Neutrophil (primary cell): ENCODE measurements around the gene KRTAP4-5.

Source experiments
- H3K27ac ChIP-seq: fragments of 200-600 bp; sonication (generic); 2 replicates; pipeline ENCODE4 v1.5.1; 2016; ENCODE audit warnings: mild to moderate bottlenecking, moderate library complexity
- H3K27me3 ChIP-seq: fragments of 200-600 bp; sonication (generic); 2 replicates; pipeline ENCODE4 v1.6.0; 2016; ENCODE audit warnings: mild to moderate bottlenecking
- H3K36me3 ChIP-seq: fragments of 200-600 bp; sonication (generic); 2 replicates; pipeline ENCODE4 v1.5.1; 2017
- H3K4me1 ChIP-seq, 2 experiments: fragments of 200-600 bp in 1 of 2; sonication (generic) in 1 of 2; 1 replicate in 1 of 2; 2 replicates in 1 of 2; pipeline versions ENCODE4 v1.5.1 to v1.6.1; 2013 to 2016; ENCODE audit warnings: low read depth in 1 of 2, low read length in 1 of 2, mild to moderate bottlenecking in 1 of 2, moderate library complexity in 1 of 2; ENCODE audit not compliant: control insufficient read depth in 1 of 2, insufficient read depth in 1 of 2
- H3K4me3 ChIP-seq, 2 experiments: fragments of 200-600 bp in 1 of 2; sonication (generic) in 1 of 2; 1 replicate in 1 of 2; 2 replicates in 1 of 2; pipeline ENCODE4 v1.5.1; 2013 to 2016; ENCODE audit warnings: low read depth in 1 of 2, low read length in 1 of 2, mild to moderate bottlenecking in 1 of 2, moderate library complexity in 1 of 2
- H3K9me3 ChIP-seq: fragments of 200-600 bp; sonication (generic); 2 replicates; pipeline ENCODE4 v1.5.1; 2016
- TF ChIP-seq, protein P1 (sequence below): fragments of 200-600 bp; sonication (generic); IDR thresholded peaks from 2 replicates; pipeline ENCODE4 v1.5.1; 2016; ENCODE audit warnings: antibody characterized with exemption

The KRTAP4-5 gene

DNA sequence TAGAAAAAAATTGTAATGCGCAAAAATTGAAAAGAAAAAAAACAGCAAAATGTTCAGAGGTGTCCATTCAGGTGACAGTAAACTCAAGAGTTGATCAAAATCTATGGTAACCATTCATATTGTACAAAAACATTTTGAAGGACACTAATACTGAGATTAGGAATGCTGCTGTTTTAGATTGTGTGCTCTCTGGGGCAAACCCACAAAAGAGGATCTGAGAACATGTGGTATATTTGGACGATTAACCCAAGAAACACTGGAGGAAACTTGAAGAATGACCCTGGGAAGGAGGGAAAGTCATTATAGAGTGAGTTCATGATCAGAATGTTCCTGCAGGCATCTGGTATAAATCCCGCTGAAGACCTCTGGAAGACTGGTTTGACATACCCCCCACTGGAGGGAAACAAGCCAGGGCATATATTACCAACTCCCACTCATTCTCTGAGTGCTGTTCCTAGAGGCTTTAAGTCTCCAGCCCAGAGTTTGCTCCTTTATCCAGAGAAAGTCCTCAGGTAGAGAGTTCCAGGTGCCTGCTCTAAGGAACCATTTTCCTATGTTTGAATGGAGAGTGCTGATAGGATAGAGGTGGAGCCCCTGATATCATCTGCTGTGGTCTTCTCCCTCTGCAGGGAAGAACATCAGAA, 27.2 kb upstream of the KRTAP4-5 start:
- H3K36me3 ChIP-seq, result no peaks in the 10 kb centered on the region
- TF ChIP-seq, protein P1, sequence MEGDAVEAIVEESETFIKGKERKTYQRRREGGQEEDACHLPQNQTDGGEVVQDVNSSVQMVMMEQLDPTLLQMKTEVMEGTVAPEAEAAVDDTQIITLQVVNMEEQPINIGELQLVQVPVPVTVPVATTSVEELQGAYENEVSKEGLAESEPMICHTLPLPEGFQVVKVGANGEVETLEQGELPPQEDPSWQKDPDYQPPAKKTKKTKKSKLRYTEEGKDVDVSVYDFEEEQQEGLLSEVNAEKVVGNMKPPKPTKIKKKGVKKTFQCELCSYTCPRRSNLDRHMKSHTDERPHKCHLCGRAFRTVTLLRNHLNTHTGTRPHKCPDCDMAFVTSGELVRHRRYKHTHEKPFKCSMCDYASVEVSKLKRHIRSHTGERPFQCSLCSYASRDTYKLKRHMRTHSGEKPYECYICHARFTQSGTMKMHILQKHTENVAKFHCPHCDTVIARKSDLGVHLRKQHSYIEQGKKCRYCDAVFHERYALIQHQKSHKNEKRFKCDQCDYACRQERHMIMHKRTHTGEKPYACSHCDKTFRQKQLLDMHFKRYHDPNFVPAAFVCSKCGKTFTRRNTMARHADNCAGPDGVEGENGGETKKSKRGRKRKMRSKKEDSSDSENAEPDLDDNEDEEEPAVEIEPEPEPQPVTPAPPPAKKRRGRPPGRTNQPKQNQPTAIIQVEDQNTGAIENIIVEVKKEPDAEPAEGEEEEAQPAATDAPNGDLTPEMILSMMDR, result no peak
- no peaks in the 10 kb centered on the region for H3K9me3 ChIP-seq
- no peaks in the 10 kb centered on the region for H3K4me1 ChIP-seq
- no peak overlapping the region for H3K4me3 ChIP-seq
- no peak overlapping the region for H3K27ac ChIP-seq
- H3K27me3 ChIP-seq, result peaks cover 5% of the 10 kb centered on the region

DNA sequence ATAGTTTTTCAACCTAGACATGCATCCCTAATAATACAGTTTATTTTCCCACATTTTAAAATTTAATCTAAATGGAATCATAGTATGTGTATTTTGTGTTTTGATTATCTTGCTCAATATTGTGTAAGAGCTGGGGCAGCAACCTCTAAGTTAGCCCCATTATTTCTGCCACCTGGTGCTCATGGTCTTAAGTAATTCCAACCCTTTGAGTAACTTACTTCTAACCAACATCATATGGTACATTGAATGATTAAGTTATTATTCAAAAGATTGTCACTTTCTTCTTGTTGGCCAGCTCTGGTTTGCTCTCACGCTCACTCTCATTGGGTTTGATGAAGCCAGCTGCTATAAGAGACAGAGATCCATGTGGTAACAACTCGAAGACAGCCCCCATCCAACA, 22.3 kb upstream of the KRTAP4-5 start:
- TF ChIP-seq, protein P1, result no peak
- Histone ChIP-seq H3K27me3 (peaks cover 5% of the 10 kb centered on the region), H3K4me1 (no peaks in the 10 kb centered on the region), H3K27ac (no peak overlapping the region), H3K9me3 (no peaks in the 10 kb centered on the region), H3K4me3 (no peak overlapping the region), H3K36me3 (no peaks in the 10 kb centered on the region)

DNA sequence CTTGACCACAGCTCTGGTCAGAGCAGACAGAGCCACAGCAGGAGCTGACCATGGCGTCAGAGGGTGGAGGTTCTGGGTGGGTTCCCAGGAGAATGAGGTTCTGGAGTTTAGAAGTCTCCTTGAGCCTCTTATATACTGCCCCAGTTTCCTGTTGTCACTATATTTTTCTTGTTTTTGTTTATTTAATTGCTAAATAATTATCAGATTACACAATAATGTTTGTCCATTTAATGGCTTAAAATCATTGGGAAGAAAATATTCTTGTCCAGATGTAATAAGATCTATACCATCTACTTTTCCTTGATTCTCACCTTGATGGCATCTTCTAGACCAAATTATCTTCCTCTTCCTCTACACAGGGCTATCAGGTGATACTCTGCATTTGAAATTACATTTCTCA, 18.5 kb upstream of the KRTAP4-5 start, which contains the start of gene KRTAP4-3:
Gene KRTAP4-3, minus strand, starts transcription at position 101 of the 400 bp plus-strand sequence. Its CDS starts 49 bp downstream, at position 52.
- Histone ChIP-seq H3K27ac (no peak within 1 kb of the TSS), H3K9me3 (no peaks in the 10 kb centered on the region), H3K4me1 (no peaks in the 10 kb centered on the region), H3K36me3 (no peaks in the 10 kb centered on the region), H3K4me3 (no peak within 1 kb of the TSS), H3K27me3 (peaks cover 9% of the 10 kb centered on the region)
- TF ChIP-seq, protein P1, result no peak

DNA sequence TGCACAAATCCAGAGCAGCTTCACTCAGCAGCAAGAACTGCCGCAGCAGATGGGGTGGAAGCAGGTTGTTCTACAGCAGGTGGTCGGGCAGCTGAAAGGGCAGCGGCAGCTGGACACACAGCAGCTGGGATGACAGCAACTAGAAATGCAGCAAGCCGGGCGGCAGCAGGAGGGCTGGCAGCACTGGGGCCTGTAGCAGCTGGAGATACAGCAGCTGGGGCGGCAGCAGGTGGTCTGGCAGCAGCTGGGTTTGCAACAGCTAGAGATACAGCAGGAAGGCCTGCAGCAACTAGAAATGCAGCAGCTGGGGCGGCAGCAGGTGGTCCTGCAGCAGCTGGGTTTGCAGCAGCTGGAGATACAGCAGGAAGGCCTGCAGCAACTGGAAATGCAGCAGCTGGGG, 17.9 kb upstream of the KRTAP4-5 start:
- peaks cover 9% of the 10 kb centered on the region for H3K27me3 ChIP-seq
- H3K27ac ChIP-seq, result no peak overlapping the region
- no peaks in the 10 kb centered on the region for H3K36me3 ChIP-seq
- H3K4me1 ChIP-seq, result no peaks in the 10 kb centered on the region
- TF ChIP-seq, protein P1, result no peak
- no peaks in the 10 kb centered on the region for H3K9me3 ChIP-seq
- no peak overlapping the region for H3K4me3 ChIP-seq

DNA sequence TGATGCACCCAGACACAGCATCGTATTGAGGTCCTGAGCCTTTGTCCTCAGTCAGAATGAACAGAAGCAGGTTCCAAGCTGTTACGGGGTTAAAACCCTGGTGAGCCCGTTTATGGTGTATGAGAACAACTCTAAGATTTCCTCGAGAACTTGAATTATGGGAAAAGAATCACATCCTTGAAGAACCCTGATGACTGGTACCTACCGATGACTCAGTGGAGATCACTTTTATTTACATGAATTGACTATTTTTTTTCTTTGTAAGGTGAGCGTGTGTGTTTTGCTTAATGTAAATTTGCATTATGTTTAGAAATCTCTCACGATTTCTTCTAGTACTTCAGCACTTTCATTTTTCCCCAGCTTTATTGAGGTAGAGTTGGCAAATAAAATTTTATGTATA, 14.2 kb upstream of the KRTAP4-5 start:
- TF ChIP-seq, protein P1, result no peak
- H3K27ac ChIP-seq, result no peak overlapping the region
- H3K4me3 ChIP-seq, result no peak overlapping the region
- H3K4me1 ChIP-seq, result no peaks in the 10 kb centered on the region
- H3K36me3 ChIP-seq, result no peaks in the 10 kb centered on the region
- no peaks in the 10 kb centered on the region for H3K9me3 ChIP-seq
- H3K27me3 ChIP-seq, result peaks cover 9% of the 10 kb centered on the region
